ENCODE data around the gene CZIB.

- no peak for TF ChIP-seq POLR2A (IDR thresholded peaks at IDR 0.05)
- no peak for TF ChIP-seq EP300 (IDR thresholded peaks at IDR 0.05)
- TF ChIP-seq, protein P1, sequence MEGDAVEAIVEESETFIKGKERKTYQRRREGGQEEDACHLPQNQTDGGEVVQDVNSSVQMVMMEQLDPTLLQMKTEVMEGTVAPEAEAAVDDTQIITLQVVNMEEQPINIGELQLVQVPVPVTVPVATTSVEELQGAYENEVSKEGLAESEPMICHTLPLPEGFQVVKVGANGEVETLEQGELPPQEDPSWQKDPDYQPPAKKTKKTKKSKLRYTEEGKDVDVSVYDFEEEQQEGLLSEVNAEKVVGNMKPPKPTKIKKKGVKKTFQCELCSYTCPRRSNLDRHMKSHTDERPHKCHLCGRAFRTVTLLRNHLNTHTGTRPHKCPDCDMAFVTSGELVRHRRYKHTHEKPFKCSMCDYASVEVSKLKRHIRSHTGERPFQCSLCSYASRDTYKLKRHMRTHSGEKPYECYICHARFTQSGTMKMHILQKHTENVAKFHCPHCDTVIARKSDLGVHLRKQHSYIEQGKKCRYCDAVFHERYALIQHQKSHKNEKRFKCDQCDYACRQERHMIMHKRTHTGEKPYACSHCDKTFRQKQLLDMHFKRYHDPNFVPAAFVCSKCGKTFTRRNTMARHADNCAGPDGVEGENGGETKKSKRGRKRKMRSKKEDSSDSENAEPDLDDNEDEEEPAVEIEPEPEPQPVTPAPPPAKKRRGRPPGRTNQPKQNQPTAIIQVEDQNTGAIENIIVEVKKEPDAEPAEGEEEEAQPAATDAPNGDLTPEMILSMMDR (IDR thresholded peaks at IDR 0.05), result peak in 1 of 5 experiments; percentile 10
These were observed 43.8 kb downstream of the CZIB start for GRCh38 chr1:53176452-53177208.

All from tibial nerve (tissue), 4 donors.